BLaER1 treated with 17β-estradiol and CSF1 and Interleukin-3, amounts not matched to agents 10 nM and 100 nM (cell line): Measurements from ENCODE around the gene CARMIL1.

Experiments
- H3K27ac ChIP-seq, 11 experiments: shearing (Covaris generic); formaldehyde crosslinking; 2 replicates each; pipeline ENCODE4 v1.8.1; 2022
- H3K27me3 ChIP-seq, 11 experiments: shearing (Covaris generic); formaldehyde crosslinking; 2 replicates each; pipeline ENCODE4 v1.8.1; 2022
- H3K36me3 ChIP-seq, 11 experiments: shearing (Covaris generic); formaldehyde crosslinking; 2 replicates each; pipeline ENCODE4 v1.8.1; 2022
- H3K4me1 ChIP-seq, 10 experiments: shearing (Covaris generic); formaldehyde crosslinking; 2 replicates each; pipeline ENCODE4 v1.8.1; 2022
- H3K4me2 ChIP-seq, 11 experiments: shearing (Covaris generic); formaldehyde crosslinking; 2 replicates each; pipeline ENCODE4 v1.8.1; 2022
- H3K4me3 ChIP-seq, 10 experiments: shearing (Covaris generic); formaldehyde crosslinking; 2 replicates each; pipeline ENCODE4 v1.8.1; 2022
- H3K9ac ChIP-seq, 11 experiments: shearing (Covaris generic); formaldehyde crosslinking; 2 replicates each; pipeline ENCODE4 v1.8.1; 2022
- H3K9me3 ChIP-seq, 11 experiments: shearing (Covaris generic); formaldehyde crosslinking; replicated peaks in 1 of 11; 2 replicates each; pipeline ENCODE4 v1.8.1; 2022
- H4K20me1 ChIP-seq, 11 experiments: shearing (Covaris generic); formaldehyde crosslinking; 2 replicates each; pipeline ENCODE4 v1.8.1; 2022
- Cebpa-rat ChIP-seq, 11 experiments: shearing (Covaris generic); IDR thresholded peaks; 2 replicates each; pipeline ENCODE4 v1.8.1; 2022

The CARMIL1 gene

DNA sequence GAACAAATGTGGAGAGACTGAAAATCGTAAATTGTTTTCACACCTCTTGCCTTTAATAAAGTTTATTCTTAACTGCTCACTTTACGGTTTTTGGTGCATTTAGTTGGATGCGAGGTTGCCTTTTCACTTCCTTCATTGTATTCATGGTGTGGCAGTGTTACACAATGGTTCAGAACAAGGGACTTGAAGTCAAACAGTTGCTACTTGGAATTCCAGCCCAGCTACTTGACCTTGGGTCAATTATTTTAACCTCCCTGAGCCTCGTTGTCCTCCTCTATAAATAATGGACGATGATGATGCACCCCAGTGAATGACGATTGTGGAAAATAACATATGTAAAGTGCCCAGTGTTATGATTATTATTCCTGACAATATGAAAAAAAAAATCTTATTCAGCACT lies 72.3 kb downstream of the CARMIL1 start:
- H3K4me3 ChIP-seq: no peak overlapping the region

DNA sequence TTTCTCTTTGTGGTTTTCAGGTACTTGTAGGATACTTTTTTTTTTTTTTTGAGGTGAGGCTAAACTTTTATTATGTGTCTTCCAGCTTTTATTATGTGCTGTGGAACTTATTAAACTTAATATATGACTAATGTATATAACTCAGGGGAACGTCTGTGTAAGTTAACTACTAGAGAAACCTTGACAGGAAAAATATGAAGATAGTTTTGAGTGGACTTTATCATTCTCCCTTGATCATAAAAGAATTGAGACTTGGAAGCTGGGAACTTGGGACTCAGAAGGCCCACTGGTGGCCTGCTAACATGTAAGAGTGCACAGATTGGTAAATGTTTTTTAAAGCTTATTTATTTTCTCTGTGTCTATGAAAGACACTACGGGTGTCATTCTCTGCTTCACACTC lies 73.1 kb downstream of the CARMIL1 start:
- Histone ChIP-seq H3K4me1 (no peaks in the 10 kb centered on the region), H4K20me1 (no peaks in the 10 kb centered on the region), H3K36me3 (no peaks in the 10 kb centered on the region), H3K4me3 (no peak overlapping the region), H3K9me3 (no peaks in the 10 kb centered on the region), H3K27me3 (no peaks in the 10 kb centered on the region), H3K9ac (no peak overlapping the region), H3K27ac (no peak overlapping the region), H3K4me2 (no peak overlapping the region)
- TF ChIP-seq Cebpa-rat (IDR thresholded peaks at IDR 0.05): no peak

More for the DNA sequence above, 72.3 kb downstream of the CARMIL1 start:
- Histone ChIP-seq H3K36me3 (no peaks in the 10 kb centered on the region), H3K9ac (no peak overlapping the region), H3K9me3 (no peaks in the 10 kb centered on the region), H4K20me1 (no peaks in the 10 kb centered on the region), H3K4me2 (no peak overlapping the region), H3K27me3 (no peaks in the 10 kb centered on the region), H3K4me1 (no peaks in the 10 kb centered on the region), H3K27ac (no peak overlapping the region)
- no peak for TF ChIP-seq Cebpa-rat (IDR thresholded peaks at IDR 0.05)

DNA sequence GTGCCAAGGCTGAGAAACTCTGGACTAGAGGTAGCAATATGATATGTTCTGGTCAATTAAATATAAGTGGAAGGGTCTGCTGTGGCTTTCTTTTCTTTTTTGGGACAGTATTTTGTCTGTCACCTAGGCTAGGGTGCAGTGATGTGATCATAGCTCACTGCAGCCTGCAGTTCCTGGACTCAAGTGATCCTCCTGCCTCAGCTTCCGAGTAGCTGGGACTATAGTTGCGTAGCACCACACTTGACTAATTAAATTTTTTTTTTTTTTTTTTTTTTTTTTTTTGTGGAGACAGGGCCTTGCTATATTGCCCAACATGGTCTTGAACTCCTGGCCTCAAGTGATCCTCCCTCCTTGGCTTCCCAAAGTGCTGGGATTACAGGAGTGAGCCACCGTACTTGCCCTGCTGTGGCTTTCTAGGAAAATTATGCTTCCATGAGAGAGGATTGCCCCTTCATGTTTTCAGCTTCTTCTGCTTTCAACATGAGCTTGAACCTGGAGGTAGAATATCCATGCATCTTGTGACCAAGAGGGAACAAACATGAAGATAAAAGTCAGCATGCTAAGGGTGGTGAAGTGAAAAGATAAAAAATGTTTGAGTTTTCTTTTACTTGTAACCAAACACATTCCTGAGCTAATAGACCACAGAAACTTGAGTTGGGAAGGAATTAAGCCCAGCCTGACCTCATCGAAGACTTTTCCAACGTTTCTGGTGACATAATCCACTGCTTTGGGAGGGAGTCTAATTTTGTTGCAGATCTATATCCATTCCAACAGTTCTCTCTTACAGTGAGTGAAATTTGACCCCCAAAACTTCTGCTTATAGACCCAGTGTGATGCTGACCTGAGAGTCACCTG lies 75.1 kb downstream of the CARMIL1 start:
- Histone ChIP-seq H3K27me3 (no peaks in the 10 kb centered on the region), H3K27ac (no peak overlapping the region), H4K20me1 (no peaks in the 10 kb centered on the region), H3K4me3 (no peak overlapping the region), H3K36me3 (no peaks in the 10 kb centered on the region), H3K4me1 (peaks cover 0 to 4% (median under 1%) of the 10 kb centered on the region in 10 experiments; a peak in 7 of 20 replicates), H3K9ac (no peak overlapping the region), H3K9me3 (no peaks in the 10 kb centered on the region), H3K4me2 (no peak overlapping the region)
- no peak for TF ChIP-seq Cebpa-rat (IDR thresholded peaks at IDR 0.05)

DNA sequence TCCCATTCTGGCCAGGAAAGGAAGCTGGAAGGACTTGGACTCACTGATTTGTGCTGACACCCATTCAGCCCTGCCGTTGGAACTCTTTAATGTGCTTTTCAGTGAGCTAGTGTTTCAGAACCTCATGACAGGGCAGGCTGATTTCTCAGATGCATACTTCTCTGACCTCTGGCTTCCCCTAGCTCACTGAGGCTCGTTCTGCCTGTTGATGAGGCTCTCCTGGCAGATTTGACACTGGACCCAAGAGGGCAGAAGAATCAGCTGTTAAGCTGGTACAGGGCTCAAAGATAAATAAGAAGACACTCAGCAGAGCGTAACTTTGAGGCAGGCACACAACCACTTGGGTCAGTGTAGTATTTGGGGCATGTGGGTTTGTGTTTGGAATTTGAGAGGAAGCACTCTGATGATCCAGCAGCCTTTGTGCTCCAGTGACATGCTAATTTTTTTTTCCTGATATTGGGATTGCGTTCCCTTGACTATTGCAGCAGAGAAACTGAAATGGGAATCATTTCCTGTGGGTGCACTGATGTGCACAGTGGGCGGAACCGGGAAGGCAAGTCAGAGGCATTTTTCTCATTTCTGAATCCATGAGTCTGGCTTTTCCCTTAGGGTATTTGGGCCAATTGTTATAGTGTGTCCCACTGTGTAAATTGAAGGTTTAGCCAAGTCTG lies 80.2 kb downstream of the CARMIL1 start:
- no peaks in the 10 kb centered on the region for H3K9me3 ChIP-seq
- H4K20me1 ChIP-seq: no peaks in the 10 kb centered on the region
- no peak overlapping the region for H3K9ac ChIP-seq
- no peak for TF ChIP-seq Cebpa-rat (IDR thresholded peaks at IDR 0.05)
- no peak overlapping the region for H3K27ac ChIP-seq
- no peaks in the 10 kb centered on the region for H3K36me3 ChIP-seq
- H3K4me2 ChIP-seq: peak overlapping the region in 2 of 11 experiments; percentile 23 to 26; a peak in 3 of 22 replicates
- H3K27me3 ChIP-seq: no peaks in the 10 kb centered on the region
- H3K4me1 ChIP-seq: peaks cover 4 to 10% (median 6%) of the 10 kb centered on the region in 10 experiments; a peak in 10 of 20 replicates
- no peak overlapping the region for H3K4me3 ChIP-seq

DNA sequence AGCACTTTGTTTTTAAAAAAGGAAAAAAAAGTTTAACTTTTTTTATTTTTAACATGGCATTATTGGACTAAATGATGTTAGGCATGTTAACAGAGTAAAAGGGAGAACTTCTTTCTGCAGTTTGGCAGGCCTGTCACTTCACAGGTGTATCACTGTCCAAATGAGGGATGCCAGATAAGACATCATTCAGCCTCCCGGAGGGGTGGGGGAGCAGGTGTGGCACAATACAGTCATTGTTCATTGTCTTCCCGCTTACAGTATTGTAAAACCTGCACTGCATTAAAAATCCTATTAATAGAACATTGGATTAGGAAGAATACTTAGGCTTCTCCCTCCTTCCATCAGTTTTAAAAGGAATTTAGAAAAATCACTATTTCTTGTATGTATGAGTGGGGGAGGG lies 80.7 kb downstream of the CARMIL1 start:
- peak overlapping the region in 2 of 11 experiments; percentile 23 to 26; a peak in 1 of 22 replicates for H3K4me2 ChIP-seq
- H3K36me3 ChIP-seq: no peaks in the 10 kb centered on the region
- no peaks in the 10 kb centered on the region for H4K20me1 ChIP-seq
- no peak overlapping the region for H3K27ac ChIP-seq
- H3K4me3 ChIP-seq: no peak overlapping the region
- H3K27me3 ChIP-seq: no peaks in the 10 kb centered on the region
- no peaks in the 10 kb centered on the region for H3K9me3 ChIP-seq
- no peak overlapping the region for H3K9ac ChIP-seq
- peaks cover 4 to 10% (median 6%) of the 10 kb centered on the region in 10 experiments; a peak in 10 of 20 replicates for H3K4me1 ChIP-seq
- no peak for TF ChIP-seq Cebpa-rat (IDR thresholded peaks at IDR 0.05)

DNA sequence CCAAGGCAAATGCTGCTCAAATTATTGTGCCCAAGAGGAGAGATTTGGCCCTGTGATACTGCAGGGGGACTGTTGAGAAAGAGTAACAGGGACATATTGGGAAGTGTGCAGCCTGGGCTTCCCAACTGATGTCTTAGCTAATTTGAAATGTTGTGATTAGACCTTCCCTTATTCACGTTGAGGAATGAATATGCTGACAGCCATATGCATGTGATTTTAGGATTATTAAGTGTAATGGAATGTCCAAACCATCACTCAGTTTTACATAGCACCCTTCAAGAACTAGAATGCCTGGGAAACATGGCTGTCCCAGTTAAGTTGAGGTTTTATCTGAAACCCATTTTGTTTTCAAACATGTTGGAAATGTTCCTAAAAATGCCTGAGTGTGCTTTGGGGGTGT lies 81.4 kb downstream of the CARMIL1 start:
- H3K4me1 ChIP-seq: peaks cover 4 to 10% (median 6%) of the 10 kb centered on the region in 10 experiments; a peak in 10 of 20 replicates
- no peak overlapping the region for H3K4me2 ChIP-seq
- H3K27ac ChIP-seq: no peak overlapping the region
- no peaks in the 10 kb centered on the region; a peak in 1 of 22 replicates for H3K36me3 ChIP-seq
- TF ChIP-seq Cebpa-rat (IDR thresholded peaks at IDR 0.05): no peak
- H3K4me3 ChIP-seq: no peak overlapping the region
- H3K9ac ChIP-seq: no peak overlapping the region
- H4K20me1 ChIP-seq: no peaks in the 10 kb centered on the region
- no peaks in the 10 kb centered on the region for H3K9me3 ChIP-seq
- no peaks in the 10 kb centered on the region for H3K27me3 ChIP-seq

DNA sequence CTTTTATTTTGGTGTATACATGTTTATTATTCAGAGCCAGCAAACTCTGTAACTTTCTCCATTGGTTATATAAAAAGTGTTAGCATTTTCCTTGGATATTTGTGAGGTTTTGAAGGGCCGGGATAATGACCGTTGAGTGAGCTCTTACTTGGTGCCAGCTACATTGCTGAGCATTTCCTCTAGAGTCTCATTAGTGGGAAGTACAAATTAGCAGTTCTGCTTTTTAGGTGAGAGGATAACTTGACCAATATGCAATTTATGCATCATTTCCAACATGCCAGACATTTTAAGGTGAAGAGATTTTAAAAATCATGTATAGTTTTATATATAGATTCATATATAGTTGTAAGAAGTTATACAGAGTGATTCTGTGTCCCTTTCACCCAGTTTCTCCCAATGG lies 84.3 kb downstream of the CARMIL1 start:
- TF ChIP-seq Cebpa-rat (IDR thresholded peaks at IDR 0.05): no peak
- H3K27me3 ChIP-seq: no peaks in the 10 kb centered on the region
- no peak overlapping the region for H3K4me3 ChIP-seq
- no peaks in the 10 kb centered on the region; a peak in 1 of 22 replicates for H3K36me3 ChIP-seq
- no peaks in the 10 kb centered on the region for H3K9me3 ChIP-seq
- H3K9ac ChIP-seq: no peak overlapping the region
- H3K4me1 ChIP-seq: peaks cover 16 to 27% (median 23%) of the 10 kb centered on the region in 10 experiments; a peak in 19 of 20 replicates
- H3K27ac ChIP-seq: no peak overlapping the region
- no peaks in the 10 kb centered on the region for H4K20me1 ChIP-seq
- peak overlapping the region in 3 of 11 experiments; percentile 18 to 28 (median 20); a peak in 4 of 22 replicates for H3K4me2 ChIP-seq

DNA sequence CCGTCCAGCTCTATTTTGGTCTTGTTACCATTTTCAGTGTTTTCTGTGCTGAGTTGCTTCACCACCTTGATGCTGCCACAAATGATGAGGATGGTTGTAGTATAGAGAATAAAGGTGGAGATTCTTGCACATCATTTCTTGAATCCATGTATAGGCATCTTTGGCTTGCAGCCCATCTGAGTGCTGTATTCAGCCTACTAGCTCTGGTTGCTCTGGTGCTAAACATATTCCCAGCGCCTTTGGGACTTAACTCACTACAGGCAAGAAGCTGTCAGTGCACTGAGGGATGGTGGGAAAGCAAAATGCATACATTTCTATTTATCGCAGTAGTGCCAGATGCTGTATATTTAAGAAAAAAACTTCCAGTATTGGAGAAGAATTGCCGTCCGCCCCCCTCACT lies 86.0 kb downstream of the CARMIL1 start:
- no peaks in the 10 kb centered on the region; a peak in 1 of 22 replicates for H3K36me3 ChIP-seq

DNA sequence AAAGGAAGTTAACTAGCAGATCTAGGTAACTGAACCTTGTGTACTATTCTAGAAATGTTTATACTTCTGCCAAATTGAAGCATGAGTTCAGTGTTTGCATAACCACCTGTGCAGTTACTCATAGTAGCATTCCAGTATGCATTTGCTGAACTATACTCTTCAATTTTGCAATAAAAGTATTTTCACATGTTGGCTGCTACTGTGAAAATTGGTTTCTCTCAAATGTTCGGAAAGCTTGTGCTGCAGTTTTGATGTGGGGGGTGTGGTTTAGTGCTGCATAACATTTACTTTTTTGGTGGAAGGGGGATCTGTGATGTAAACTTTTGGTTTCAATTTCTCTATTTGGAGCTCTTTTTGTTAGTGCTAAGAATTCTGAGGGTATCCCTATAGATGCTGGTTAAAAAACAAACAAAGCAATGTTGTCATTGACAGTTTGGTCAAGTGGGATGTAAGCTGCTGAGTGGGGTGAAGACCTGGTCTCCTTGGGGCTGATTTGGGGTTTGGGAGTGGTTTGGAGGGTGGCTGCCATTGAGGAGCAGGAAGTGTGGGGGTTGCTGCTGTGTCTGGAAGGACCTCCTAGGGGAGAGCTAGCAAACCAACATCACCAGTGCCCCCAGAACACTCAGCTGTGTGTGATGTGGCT lies 87.8 kb downstream of the CARMIL1 start:
- Histone ChIP-seq H3K4me2 (peak overlapping the region; percentile 40 to 78 (median 63)), H3K4me3 (no peak overlapping the region)
- TF ChIP-seq Cebpa-rat (IDR thresholded peaks at IDR 0.05): no peak

More for the DNA sequence above, 86.0 kb downstream of the CARMIL1 start:
- H3K9me3 ChIP-seq: no peaks in the 10 kb centered on the region
- no peak overlapping the region for H3K9ac ChIP-seq
- no peak overlapping the region for H3K27ac ChIP-seq
- H3K4me3 ChIP-seq: no peak overlapping the region
- H3K4me2 ChIP-seq: no peak overlapping the region
- H3K27me3 ChIP-seq: no peaks in the 10 kb centered on the region
- peaks cover 16 to 32% (median 29%) of the 10 kb centered on the region in 10 experiments; a peak in 19 of 20 replicates for H3K4me1 ChIP-seq
- TF ChIP-seq Cebpa-rat (IDR thresholded peaks at IDR 0.05): no peak
- H4K20me1 ChIP-seq: no peaks in the 10 kb centered on the region

More for the DNA sequence above, 87.8 kb downstream of the CARMIL1 start:
- Histone ChIP-seq H3K36me3 (no peaks in the 10 kb centered on the region; a peak in 1 of 22 replicates), H3K27ac (peak overlapping the region in 5 of 11 experiments; percentile 0 to 52 (median 20); a peak in 4 of 22 replicates), H3K9me3 (0 out of 22 replicates have a peak, but pooled peaks cover 0 to 6% (median 0%) of the 10 kb centered on the region in 11 experiments), H3K27me3 (no peaks in the 10 kb centered on the region), H3K9ac (no peak overlapping the region), H4K20me1 (no peaks in the 10 kb centered on the region), H3K4me1 (peaks cover 16 to 32% (median 29%) of the 10 kb centered on the region in 10 experiments; a peak in 19 of 20 replicates)
